H1 (cell line): ENCODE measurements around the gene SCNN1A. TPM values are rescaled to one million over a fixed set of nuclear protein-coding genes. Genes with fewer than 3 reads are reported as not detected.

Experiments used
- EGR1 ChIP-seq: IDR thresholded peaks from 2 replicates; pipeline ENCODE4 v1.6.1; 2011; ENCODE audit warnings: low read depth, low read length, borderline replicate concordance
- SIX5 ChIP-seq: IDR thresholded peaks from 2 replicates; pipeline ENCODE4 v1.6.1; 2011; ENCODE audit warnings: mild to moderate bottlenecking, low read depth, low read length
- TAF7 ChIP-seq: optimal IDR thresholded peaks from 2 replicates; pipeline ENCODE3; 2011; ENCODE audit warnings: low read depth, mild to moderate bottlenecking, inconsistent platforms, low read length, moderate library complexity, borderline replicate concordance
- polyA plus RNA-seq, 7 experiments: library from polyadenylated mRNA; depleted of rRNA in 3 of 7; stranded (reverse) in 5 of 7; unstranded in 2 of 7; fragments of >200 nt in 5 of 7; fragments of 200-250 nt in 2 of 7; gene quantifications; 1 replicate in 5 of 7; 2 replicates in 1 of 7; 4 replicates in 1 of 7; pipeline versions ENCODE4 v1.2.1 to v1.2.3, GENCODE V29; 2011 to 2013; ENCODE audit warnings: missing spikeins in 2 of 7, mixed read lengths in 2 of 7
- total RNA-seq: library from RNA; stranded (reverse); fragmentation: NEBNext Ultra II Directional; extraction: Animal tissue kit (Norgen Biotek cat#: 25700); gene quantifications from 2 replicates; pipeline ENCODE4 v1.2.1, GENCODE V29; 2021

Gene SCNN1A
- total and polyA plus RNA-seq, 2 of the 8 experiments (the other 6 are each of a cell fraction or from before 2014, with no cell fraction given) = 85.5 to 156 TPM

DNA sequence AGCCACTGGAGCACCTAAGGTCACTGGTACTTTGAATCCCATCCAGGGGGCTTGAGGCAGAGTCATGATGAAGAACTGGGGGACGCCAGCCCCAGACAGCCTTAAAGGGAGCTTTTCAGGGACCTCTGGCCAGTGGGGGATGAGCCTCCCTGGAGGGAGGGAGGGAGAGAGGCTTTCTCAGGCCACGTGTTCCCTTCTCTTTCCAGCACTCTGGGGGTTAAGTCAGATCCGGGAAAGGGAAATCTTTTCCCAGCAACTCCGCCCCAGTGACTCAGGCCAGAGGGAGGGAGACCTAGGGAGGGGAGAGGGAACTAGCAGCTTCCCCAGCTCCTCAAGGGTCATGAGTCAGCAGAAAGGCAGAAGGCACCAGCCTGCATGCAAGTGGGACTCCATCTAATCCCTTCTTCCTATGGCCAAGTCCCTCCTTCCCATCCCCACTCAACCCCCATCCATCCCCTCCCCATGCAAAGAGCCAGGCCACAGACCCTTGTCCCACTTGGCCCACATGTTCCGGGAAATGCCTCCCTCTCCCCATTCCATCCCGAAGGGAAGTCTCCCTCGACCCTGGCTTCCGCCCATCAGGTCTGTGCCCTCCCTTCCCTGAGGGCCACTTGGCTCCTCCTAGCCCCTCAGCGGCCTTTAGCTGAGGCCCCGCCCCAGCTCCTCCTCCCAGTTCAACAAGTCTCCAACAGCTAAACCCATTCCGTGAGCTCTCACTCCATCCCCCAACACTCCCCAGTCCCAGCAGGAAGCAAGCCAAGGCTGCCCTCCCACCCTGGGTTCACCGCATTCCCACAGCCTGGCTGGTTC, 39.1 kb downstream of the SCNN1A start (continued):
- peak; percentile 86 for TF ChIP-seq EGR1
- TF ChIP-seq TAF7 = peak; percentile 60
- TF ChIP-seq SIX5 = no peak
